Adrenal gland (tissue), 12 donors: ENCODE data around the gene RNASE4. TPM values are rescaled to one million over a fixed set of nuclear protein-coding genes. Genes with fewer than 3 reads are reported as not detected.
A peak's percentile ranks its signal among the peaks of the same experiment; 100 is the strongest.

ENCODE experiments used
- DNase-seq, 7 donors: peaks; one replicate each; pipeline ENCODE4 v3.0.0-alpha.2; 2019 to 2020
- H3K27ac ChIP-seq, 5 donors: fragments of 200-600 bp; sonication (generic) in 4 of 5; 1 replicate in 3 of 5; 2 replicates in 2 of 5; pipeline versions ENCODE4 v1.5.1 to v1.8.0; 2016 to 2020; ENCODE audit warnings: mild to moderate bottlenecking in 1 of 5
- H3K27me3 ChIP-seq: fragments of 200-600 bp; 2 replicates; pipeline ENCODE4 v1.8.0; 2021
- H3K36me3 ChIP-seq, 2 donors: fragments of 200-600 bp; replicated peaks in 1 of 2; 1 replicate in 1 of 2; 2 replicates in 1 of 2; pipeline versions ENCODE4 v1.5.1 to v1.8.0; 2018 to 2022
- H3K4me1 ChIP-seq, 2 donors: fragments of 200-600 bp; replicated peaks in 1 of 2; 1 replicate in 1 of 2; 2 replicates in 1 of 2; pipeline versions ENCODE4 v1.5.1 to v1.8.0; 2018 to 2021
- H3K4me3 ChIP-seq, 4 donors: fragments of 200-600 bp; sonication (generic) in 3 of 4; one replicate each; pipeline ENCODE4 v1.5.1; 2016 to 2018
- H3K9me3 ChIP-seq, 3 donors: fragments of 200-600 bp; sonication (generic) in 1 of 3; replicated peaks in 1 of 3; 1 replicate in 2 of 3; 2 replicates in 1 of 3; pipeline versions ENCODE4 v1.5.1 to v1.8.0; 2016 to 2021
- POLR2A ChIP-seq, 2 donors: fragments of 450-650 bp; IDR thresholded peaks; one replicate each; pipeline ENCODE4 v1.6.1; 2017; ENCODE audit warnings: antibody characterized with exemption in 2 of 2, mild to moderate bottlenecking in 2 of 2, moderate library complexity in 1 of 2
- WGBS, 4 donors: extraction: QIAGEN DNeasy Blood & Tissue Kit in 2 of 4; methylation state at CpG; one replicate each; pipeline versions ENCODE4 v1.1.5 to v1.1.7; 2013 to 2017; 5-methylcytosine and 5-hydroxymethylcytosine counted together
- intact Hi-C, 2 donors: fragments of 100-400 bp; cut with DNase I; formaldehyde crosslinking; loops; one replicate each; pipeline versions ENCODE4 v1.14.1 to v1.15.0; 2022 to 2023
- polyA plus RNA-seq, 3 donors: library from polyadenylated mRNA; stranded (reverse); fragments of 200-250 nt in 2 of 3; fragments of 350-450 nt in 1 of 3; fragmentation: Illumina TruSeq in 1 of 3; extraction: RNeasy Lipid Tissue Mini Kit (QIAGEN cat#74804) in 1 of 3; gene quantifications; one replicate each; pipeline ENCODE4 v1.2.3, GENCODE V29; 2013 to 2014
- total RNA-seq, 9 donors: library from RNA; depleted of rRNA in 4 of 9; stranded (reverse); fragments of >200 nt in 4 of 9; fragments of 120-200 nt in 1 of 9; fragmentation: NEBNext Ultra II Directional in 1 of 9; extraction: Animal tissue kit (Norgen Biotek cat#: 25700) in 1 of 9; gene quantifications; one replicate each; pipeline versions ENCODE4 v1.1.0 to v1.2.4, GENCODE V29; 2013 to 2023
- TF ChIP-seq, protein P1 (sequence below), 6 experiments: fragments of 450-650 bp in 4 of 6; fragments of 200-600 bp in 2 of 6; sonication (generic) in 1 of 6; IDR thresholded peaks; 1 replicate in 5 of 6; 2 replicates in 1 of 6; pipeline versions ENCODE4 v1.5.1 to v1.8.0; 2016 to 2021; ENCODE audit warnings: antibody characterized with exemption in 6 of 6, mild to moderate bottlenecking in 2 of 6, moderate library complexity in 1 of 6
- donor health status: healthy with polysubstance abuse.
- donor health status: Bipolar disorder and iron deficiency.
- donor health status: DM: yes; HTN: yes; CAD: no.
- donor health status: DM: no; HTN: no; CAD: no.
- donor health status: DM: no; HTN: no; CAD: no.
- donor health status: DM: yes; HTN: yes; CAD: no.

RNASE4 gene
- total and polyA plus RNA-seq, 12 donors = 1.2 to 24.9 (median 7.8) TPM

DNA sequence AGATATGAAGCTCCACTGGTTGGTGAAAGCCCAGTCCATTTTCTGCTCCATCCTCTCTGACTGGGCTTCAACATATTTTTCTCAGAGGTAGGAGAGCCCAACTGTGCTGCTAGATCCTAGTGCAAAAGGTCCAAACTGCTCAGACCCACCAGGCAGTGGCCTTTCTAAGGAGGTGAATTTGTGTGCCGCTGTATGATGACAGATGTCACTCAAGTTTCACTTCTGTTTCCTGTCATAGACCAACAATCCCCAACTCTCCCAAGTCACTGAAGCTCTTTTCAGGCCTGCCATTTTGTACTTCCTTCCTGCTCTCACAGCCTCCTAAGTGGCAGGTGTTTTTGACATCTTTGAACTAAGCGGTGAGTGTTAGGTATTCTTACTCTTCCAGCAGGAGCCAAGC is 16.4 kb upstream of the RNASE4 start:
- no peak overlapping the region for H3K4me3 ChIP-seq
- intact Hi-C loops = no loop called here
- H3K27ac ChIP-seq = no peak overlapping the region
- 69 to 82% (median 76%) methylated on average over 2 of the region's 2 CpGs for WGBS, 4 donors
- DNase-seq = no peak
- H3K4me1 ChIP-seq = no peaks in the 10 kb centered on the region
- no peaks in the 10 kb centered on the region for H3K36me3 ChIP-seq
- no peaks in the 10 kb centered on the region for H3K9me3 ChIP-seq
- TF ChIP-seq, protein P1, sequence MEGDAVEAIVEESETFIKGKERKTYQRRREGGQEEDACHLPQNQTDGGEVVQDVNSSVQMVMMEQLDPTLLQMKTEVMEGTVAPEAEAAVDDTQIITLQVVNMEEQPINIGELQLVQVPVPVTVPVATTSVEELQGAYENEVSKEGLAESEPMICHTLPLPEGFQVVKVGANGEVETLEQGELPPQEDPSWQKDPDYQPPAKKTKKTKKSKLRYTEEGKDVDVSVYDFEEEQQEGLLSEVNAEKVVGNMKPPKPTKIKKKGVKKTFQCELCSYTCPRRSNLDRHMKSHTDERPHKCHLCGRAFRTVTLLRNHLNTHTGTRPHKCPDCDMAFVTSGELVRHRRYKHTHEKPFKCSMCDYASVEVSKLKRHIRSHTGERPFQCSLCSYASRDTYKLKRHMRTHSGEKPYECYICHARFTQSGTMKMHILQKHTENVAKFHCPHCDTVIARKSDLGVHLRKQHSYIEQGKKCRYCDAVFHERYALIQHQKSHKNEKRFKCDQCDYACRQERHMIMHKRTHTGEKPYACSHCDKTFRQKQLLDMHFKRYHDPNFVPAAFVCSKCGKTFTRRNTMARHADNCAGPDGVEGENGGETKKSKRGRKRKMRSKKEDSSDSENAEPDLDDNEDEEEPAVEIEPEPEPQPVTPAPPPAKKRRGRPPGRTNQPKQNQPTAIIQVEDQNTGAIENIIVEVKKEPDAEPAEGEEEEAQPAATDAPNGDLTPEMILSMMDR (IDR thresholded peaks at IDR 0.05) = no peak
- no peak for TF ChIP-seq POLR2A (IDR thresholded peaks at IDR 0.05)
- H3K27me3 ChIP-seq = peaks cover 5% of the 10 kb centered on the region

DNA sequence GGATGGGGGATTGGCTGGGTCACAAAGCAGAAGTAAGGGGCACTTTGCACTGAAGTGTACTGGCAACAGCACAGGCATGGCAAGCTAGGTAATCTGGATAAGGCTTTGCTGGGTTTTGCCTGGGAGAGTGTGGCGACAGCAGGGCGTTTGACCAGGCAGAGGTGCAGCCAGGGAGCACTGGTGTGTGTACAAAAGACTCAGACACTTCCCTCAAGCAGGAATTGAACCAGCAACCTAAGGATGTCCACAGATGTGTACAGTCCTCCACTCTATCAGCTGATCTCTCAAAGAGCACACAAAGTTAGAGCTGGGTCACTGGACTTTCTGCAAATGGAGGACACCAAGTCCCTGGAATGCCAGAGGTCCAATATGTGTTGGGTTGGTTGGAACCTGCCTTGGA is 15.4 kb upstream of the RNASE4 start:
- TF ChIP-seq POLR2A (IDR thresholded peaks at IDR 0.05) = no peak
- TF ChIP-seq, protein P1 (IDR thresholded peaks at IDR 0.05) = no peak
- Histone ChIP-seq H3K27me3 (peaks cover 5% of the 10 kb centered on the region), H3K9me3 (no peaks in the 10 kb centered on the region), H3K36me3 (no peaks in the 10 kb centered on the region), H3K4me3 (no peak overlapping the region), H3K27ac (no peak overlapping the region), H3K4me1 (no peaks in the 10 kb centered on the region)
- DNase-seq = peak in 1 of 7 donors; percentile 5
- intact Hi-C loops = no loop called here
- WGBS, 4 donors = 67 to 90% (median 82%) methylated on average over 2 of the region's 2 CpGs

DNA sequence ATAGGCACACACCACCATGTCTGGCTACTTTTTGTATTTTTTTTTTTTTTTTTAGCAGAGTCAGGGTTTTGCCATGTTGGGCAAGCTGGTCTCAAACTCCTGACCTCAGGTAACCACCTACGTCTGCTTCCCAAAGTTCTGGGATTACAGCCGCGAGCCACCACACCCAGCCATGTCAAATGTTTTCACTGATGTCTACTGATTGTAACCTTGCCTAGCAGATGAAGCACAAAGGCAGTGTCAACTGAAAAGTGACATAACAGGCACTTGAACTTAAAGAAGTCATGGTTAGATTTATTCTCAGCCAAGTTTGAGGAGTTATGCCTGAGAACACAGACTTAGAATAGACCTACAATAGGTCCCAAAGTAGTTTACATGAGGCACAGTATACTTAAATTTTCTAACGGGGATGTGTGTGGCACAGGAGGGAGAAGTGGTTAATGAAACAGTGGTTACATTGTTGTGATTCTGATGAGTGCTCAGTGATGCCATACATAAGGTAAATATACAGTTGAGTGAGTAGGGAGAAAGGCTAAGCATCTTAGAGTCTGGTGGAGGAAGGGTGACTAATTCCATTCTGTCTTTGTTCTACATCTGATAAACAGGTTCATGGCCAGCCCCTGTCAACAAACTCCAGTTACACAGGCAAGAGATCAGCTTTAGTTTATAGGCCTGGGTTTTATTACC is 12.6 kb upstream of the RNASE4 start:
- DNase-seq = peak in 1 of 7 donors; percentile 3
- H3K27me3 ChIP-seq = no peaks in the 10 kb centered on the region
- no peaks in the 10 kb centered on the region for H3K4me1 ChIP-seq
- TF ChIP-seq, protein P1 (IDR thresholded peaks at IDR 0.05) = no peak
- TF ChIP-seq POLR2A (IDR thresholded peaks at IDR 0.05) = no peak
- H3K9me3 ChIP-seq = no peaks in the 10 kb centered on the region
- intact Hi-C loops = no loop called here
- H3K4me3 ChIP-seq = no peak overlapping the region
- H3K36me3 ChIP-seq = no peaks in the 10 kb centered on the region
- H3K27ac ChIP-seq = no peak overlapping the region
- WGBS, 4 donors = 74 to 78% (median 77%) methylated on average over 4 of the region's 4 CpGs

DNA sequence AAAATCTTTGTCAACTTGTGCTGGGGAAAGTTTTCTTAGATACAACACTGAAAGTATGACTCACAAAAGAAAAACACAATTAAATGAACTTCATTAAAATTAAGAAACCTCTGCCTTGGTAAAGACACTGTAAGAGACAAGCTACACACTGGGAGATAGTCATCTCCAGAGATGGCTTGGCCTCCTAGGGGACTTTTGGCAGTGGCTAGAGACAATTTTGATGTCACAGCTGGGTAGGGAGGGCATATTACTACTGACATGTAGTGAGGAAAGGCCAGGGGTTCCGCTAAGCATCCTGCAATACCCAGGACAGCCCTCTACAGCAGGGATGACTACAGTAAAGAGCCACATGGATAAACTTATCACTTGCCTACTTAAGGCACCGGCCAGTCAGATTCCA is 8.7 kb upstream of the RNASE4 start:
- Histone ChIP-seq H3K4me1 (peaks cover 2 to 5% of the 10 kb centered on the region in 2 donors), H3K4me3 (no peak overlapping the region), H3K9me3 (no peaks in the 10 kb centered on the region), H3K36me3 (no peaks in the 10 kb centered on the region), H3K27me3 (no peaks in the 10 kb centered on the region), H3K27ac (no peak overlapping the region)
- WGBS, 4 donors = 81 to 92% (median 87%) methylated on average over 2 of the region's 2 CpGs
- TF ChIP-seq, protein P1 (IDR thresholded peaks at IDR 0.05) = no peak
- TF ChIP-seq POLR2A (IDR thresholded peaks at IDR 0.05) = no peak
- no peak for DNase-seq
- intact Hi-C loops = no loop called here
